ENCODE data around the gene CLCA4.

GRCh38 chr1:86527306-86527705 is 19.6 kb upstream of the CLCA4 start:
- TF ChIP-seq ZNF280B (CRISPR knock-in tag; IDR thresholded peaks at IDR 0.05), result no peak
- TF ChIP-seq SP1 (CRISPR knock-in tag; IDR thresholded peaks at IDR 0.05), result no peak
- no peak for TF ChIP-seq SAP30 (IDR thresholded peaks at IDR 0.05; ENCODE audit: borderline replicate concordance, insufficient read depth, low read depth, low read length, poor library complexity, severe bottlenecking)
- TF ChIP-seq EP300 (IDR thresholded peaks at IDR 0.05; ENCODE audit: low read length), result no peak
- no peak for TF ChIP-seq MTA3 (IDR thresholded peaks at IDR 0.05; ENCODE audit: borderline replicate concordance)
- no peak for TF ChIP-seq SIN3A (IDR thresholded peaks at IDR 0.05; ENCODE audit: borderline replicate concordance in 2 of 2, control insufficient read depth in 1 of 2, low read depth in 2 of 2, low read length in 2 of 2)
- no peak for TF ChIP-seq EWSR1 (IDR thresholded peaks at IDR 0.05; ENCODE audit: borderline replicate concordance, low read depth, partially characterized antibody)

All from K562 (cell line).